HG03439 (cell line): ENCODE data around the gene KRT2.

Experiments used
- ATAC-seq: cut with Tn5 transposase; IDR thresholded peaks from one replicate; pipeline ENCODE4 v1.9.1; 2021; ENCODE audit warnings: mild to moderate bottlenecking, moderate library complexity; ENCODE audit not compliant: unreplicated experiment

Gene KRT2

DNA sequence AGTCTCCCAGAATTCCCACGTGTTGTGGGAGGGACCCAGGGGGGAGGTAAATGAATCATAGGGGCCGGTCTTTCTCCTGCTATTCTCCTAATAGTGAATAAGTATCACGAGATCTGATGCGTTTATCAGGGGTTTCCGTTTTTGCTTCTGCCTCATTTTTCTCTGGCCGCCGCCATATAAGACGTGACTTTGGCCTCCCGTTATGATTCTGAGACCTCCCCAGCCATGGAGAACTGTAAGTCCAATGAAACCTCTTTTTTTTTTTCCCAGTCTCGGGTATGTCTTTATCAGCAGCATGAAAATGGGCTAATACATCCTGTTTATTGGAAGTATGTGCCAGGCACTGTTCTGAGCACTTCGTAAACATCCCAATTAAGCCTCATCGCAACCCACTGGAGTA lies 51.5 kb downstream of the KRT2 start:
- ATAC-seq = no peak

DNA sequence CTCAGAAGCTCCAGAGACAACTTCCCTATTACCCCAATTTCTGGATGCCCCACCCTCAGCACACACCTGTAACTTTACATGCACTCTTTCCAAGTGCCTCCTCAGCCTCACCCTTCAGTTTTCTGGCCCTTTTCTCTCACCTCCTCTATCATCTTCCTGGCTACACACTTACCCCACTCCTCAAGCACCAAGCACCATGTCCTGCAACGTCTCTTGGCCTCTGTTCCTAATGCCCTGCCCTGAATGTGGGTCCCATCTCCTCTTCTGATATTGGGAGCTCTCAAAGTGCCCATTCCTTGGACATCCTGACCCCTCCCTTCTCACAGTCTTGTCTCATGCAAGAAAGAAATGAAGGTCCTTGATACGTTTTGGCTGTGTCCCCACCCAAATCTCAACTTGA lies 51.9 kb downstream of the KRT2 start:
- ATAC-seq = no peak

DNA sequence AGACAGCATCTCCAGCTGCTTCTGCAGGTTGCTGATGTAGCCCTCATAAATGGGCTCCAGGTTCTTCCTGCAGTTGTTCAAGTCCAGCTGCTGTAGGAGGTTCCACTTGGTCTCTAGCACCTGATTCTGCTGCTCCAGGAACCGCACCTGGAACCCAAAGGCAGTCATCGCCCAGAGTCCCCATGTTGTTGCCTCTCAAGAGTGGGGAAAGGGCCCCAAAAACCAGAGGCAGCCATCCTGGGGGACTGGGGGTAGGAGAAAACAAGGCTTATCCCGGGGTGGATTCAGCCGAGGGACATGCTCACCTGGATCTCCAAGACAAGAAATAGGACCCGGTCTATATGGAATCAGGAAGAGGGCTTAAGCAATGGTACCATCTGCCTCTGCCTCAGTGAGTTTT lies 53.0 kb downstream of the KRT2 start:
- no peak for ATAC-seq
